ENCODE data around the gene BRME1.

- no peak for TF ChIP-seq POLR2AphosphoS5 (IDR thresholded peaks at IDR 0.05; ENCODE audit: low read depth, low read length)
- no peak for TF ChIP-seq POLR2A (IDR thresholded peaks at IDR 0.05; ENCODE audit: low read depth, low read length)
- TF ChIP-seq TAF1 (IDR thresholded peaks at IDR 0.05; ENCODE audit: low read depth, low read length): no peak
Measured at GRCh38 chr19:13847407-13848339, 58.2 kb downstream of the BRME1 start.
